GM21515 (cell line): ENCODE data around the gene BCL11B.

Source experiments
- ATAC-seq: cut with Tn5 transposase; IDR thresholded peaks from one replicate; pipeline ENCODE4 v1.9.1; 2021; ENCODE audit not compliant: unreplicated experiment

BCL11B gene

GRCh38 chr14:99226687-99227086 lies 45.3 kb downstream of the BCL11B start:
- no peak for ATAC-seq

GRCh38 chr14:99225436-99226203 lies 46.4 kb downstream of the BCL11B start:
- ATAC-seq, result no peak

- no peak for ATAC-seq
Observed at GRCh38 chr14:99224948-99225347, 47.0 kb downstream of the BCL11B start.

- no peak for ATAC-seq
Observed at GRCh38 chr14:99224116-99224910, 47.7 kb downstream of the BCL11B start.

- ATAC-seq, result no peak
Observed at GRCh38 chr14:99221445-99221844, 50.6 kb downstream of the BCL11B start.

GRCh38 chr14:99217066-99217955 lies 54.7 kb downstream of the BCL11B start:
- ATAC-seq, result no peak

- ATAC-seq, result no peak
Observed at GRCh38 chr14:99216191-99216590, 55.8 kb downstream of the BCL11B start.

GRCh38 chr14:99215277-99215676 lies 56.7 kb downstream of the BCL11B start:
- no peak for ATAC-seq

GRCh38 chr14:99214701-99215100 lies 57.3 kb downstream of the BCL11B start:
- no peak for ATAC-seq

- no peak for ATAC-seq
Observed at GRCh38 chr14:99213527-99213971, 58.4 kb downstream of the BCL11B start.

- ATAC-seq, result no peak
Observed at GRCh38 chr14:99213101-99213500, 58.9 kb downstream of the BCL11B start.

GRCh38 chr14:99212646-99213045 lies 59.4 kb downstream of the BCL11B start:
- no peak for ATAC-seq

- ATAC-seq, result no peak
Observed at GRCh38 chr14:99212199-99212598, 59.8 kb downstream of the BCL11B start.

GRCh38 chr14:99211410-99211809 lies 60.6 kb downstream of the BCL11B start:
- no peak for ATAC-seq

- no peak for ATAC-seq
Observed at GRCh38 chr14:99210333-99210732, 61.7 kb downstream of the BCL11B start.

- ATAC-seq, result no peak
Observed at GRCh38 chr14:99209409-99209808, 62.6 kb downstream of the BCL11B start.

GRCh38 chr14:99208318-99208717 lies 63.7 kb downstream of the BCL11B start:
- no peak for ATAC-seq

- no peak for ATAC-seq
Observed at GRCh38 chr14:99207456-99207855, 64.5 kb downstream of the BCL11B start.

GRCh38 chr14:99206090-99206489 lies 65.9 kb downstream of the BCL11B start:
- no peak for ATAC-seq

GRCh38 chr14:99205086-99205688 lies 66.8 kb downstream of the BCL11B start:
- no peak for ATAC-seq

GRCh38 chr14:99203801-99204200 lies 68.2 kb downstream of the BCL11B start:
- ATAC-seq, result no peak
